T-helper 1 cell (primary cell): ENCODE measurements around the gene TRIP6.
A peak's percentile ranks its signal among the peaks of the same experiment; 100 is the strongest.

Source experiments
- DNase-seq, 5 donors: peaks; one replicate each; pipeline ENCODE4 v3.0.0-alpha.2; 2012 to 2020

Gene TRIP6

GRCh38 chr7:100874577-100875355, 7.6 kb downstream of the TRIP6 start, which contains the start of gene SRRT:
Gene SRRT (plus strand): TSS chr7:100875103. CDS start chr7:100875591, 488 bp downstream.
- peak; percentile 95 to 98 (median 96) for DNase-seq

GRCh38 chr7:100875356-100875751, 8.2 kb downstream of the TRIP6 start:
- peak in 1 of 5 donors; percentile 47 for DNase-seq

- DNase-seq = no peak
Observed at GRCh38 chr7:100878013-100878412, 10.8 kb downstream of the TRIP6 start.

- DNase-seq = no peak
Observed at GRCh38 chr7:100878685-100879084, 11.5 kb downstream of the TRIP6 start.

GRCh38 chr7:100879685-100880261, 12.6 kb downstream of the TRIP6 start:
- DNase-seq = no peak

- no peak for DNase-seq
Observed at GRCh38 chr7:100880645-100881044, 13.5 kb downstream of the TRIP6 start.

- DNase-seq = no peak
Observed at GRCh38 chr7:100881136-100881535, 13.9 kb downstream of the TRIP6 start.

GRCh38 chr7:100882201-100882600, 15.0 kb downstream of the TRIP6 start:
- DNase-seq = no peak

- DNase-seq = no peak
Observed at GRCh38 chr7:100882785-100883526, 15.8 kb downstream of the TRIP6 start.

GRCh38 chr7:100884736-100885439, 17.7 kb downstream of the TRIP6 start:
- peak in 1 of 5 donors; percentile 50 for DNase-seq

- DNase-seq = no peak
Observed at GRCh38 chr7:100885440-100886141, 18.4 kb downstream of the TRIP6 start.

- DNase-seq = no peak
Observed at GRCh38 chr7:100886142-100886935, 19.2 kb downstream of the TRIP6 start.

GRCh38 chr7:100886936-100887515, 19.8 kb downstream of the TRIP6 start:
- no peak for DNase-seq

- DNase-seq = peak in 3 of 5 donors; percentile 53 to 74 (median 67)
Observed at GRCh38 chr7:100887516-100888290, 20.5 kb downstream of the TRIP6 start.

- DNase-seq = no peak
Observed at GRCh38 chr7:100888291-100888987, 21.3 kb downstream of the TRIP6 start.

- DNase-seq = no peak
Observed at GRCh38 chr7:100888988-100889750, 22.0 kb downstream of the TRIP6 start, which contains the start of gene UFSP1. Gene UFSP1 (minus strand): TSS chr7:100889715. CDS start chr7:100889271, 444 bp downstream.

GRCh38 chr7:100890653-100891567, 23.7 kb downstream of the TRIP6 start:
- no peak for DNase-seq
